ENCODE results near the gene ST3GAL3. TPM values are rescaled to one million over a fixed set of nuclear protein-coding genes. Genes with fewer than 3 reads are reported as not detected.

The ST3GAL3 gene
- total RNA-seq, 4 donors from 2014 or later: 4.1 to 47.2 (median 19.0) TPM

DNA sequence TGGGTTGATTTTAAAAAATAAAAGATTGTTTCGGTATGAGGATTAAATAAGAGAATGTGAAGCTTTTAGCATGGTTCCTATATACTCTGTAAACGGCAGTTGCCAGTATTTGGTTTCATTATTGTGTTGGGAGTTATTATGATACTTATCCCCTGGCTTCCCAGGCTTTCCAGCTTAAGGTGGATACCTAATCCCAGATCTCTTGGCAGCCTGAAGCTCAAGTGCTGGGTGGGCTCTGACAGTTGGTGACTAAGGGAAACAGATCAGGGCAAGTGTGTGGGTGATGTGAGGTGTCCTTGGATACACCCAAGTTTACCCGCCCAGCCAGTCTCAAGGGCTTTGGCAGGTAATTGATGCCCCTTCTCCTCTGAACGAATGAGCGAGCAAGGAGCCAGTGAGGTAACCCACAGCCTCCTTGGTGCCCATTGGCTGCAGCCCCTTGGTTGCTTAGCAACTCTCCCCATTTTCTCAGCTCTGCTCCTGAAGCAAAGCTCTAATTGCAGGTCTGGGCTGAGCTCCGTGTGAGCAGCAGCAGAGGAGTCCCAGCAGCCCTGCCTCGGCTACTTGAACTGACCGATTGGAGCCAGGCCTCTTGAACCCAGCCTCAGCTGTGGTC lies 245.5 kb downstream of the ST3GAL3 start:
- Histone ChIP-seq H3K27ac (no peak overlapping the region), H3K9me3 (no peaks in the 10 kb centered on the region), H3K4me1 (peaks cover 0 to 10% of the 10 kb centered on the region in 2 donors), H3K27me3 (no peaks in the 10 kb centered on the region), H3K4me3 (no peak overlapping the region), H3K36me3 (no peaks in the 10 kb centered on the region)
- DNase-seq: no peak
- TF ChIP-seq, protein P1, sequence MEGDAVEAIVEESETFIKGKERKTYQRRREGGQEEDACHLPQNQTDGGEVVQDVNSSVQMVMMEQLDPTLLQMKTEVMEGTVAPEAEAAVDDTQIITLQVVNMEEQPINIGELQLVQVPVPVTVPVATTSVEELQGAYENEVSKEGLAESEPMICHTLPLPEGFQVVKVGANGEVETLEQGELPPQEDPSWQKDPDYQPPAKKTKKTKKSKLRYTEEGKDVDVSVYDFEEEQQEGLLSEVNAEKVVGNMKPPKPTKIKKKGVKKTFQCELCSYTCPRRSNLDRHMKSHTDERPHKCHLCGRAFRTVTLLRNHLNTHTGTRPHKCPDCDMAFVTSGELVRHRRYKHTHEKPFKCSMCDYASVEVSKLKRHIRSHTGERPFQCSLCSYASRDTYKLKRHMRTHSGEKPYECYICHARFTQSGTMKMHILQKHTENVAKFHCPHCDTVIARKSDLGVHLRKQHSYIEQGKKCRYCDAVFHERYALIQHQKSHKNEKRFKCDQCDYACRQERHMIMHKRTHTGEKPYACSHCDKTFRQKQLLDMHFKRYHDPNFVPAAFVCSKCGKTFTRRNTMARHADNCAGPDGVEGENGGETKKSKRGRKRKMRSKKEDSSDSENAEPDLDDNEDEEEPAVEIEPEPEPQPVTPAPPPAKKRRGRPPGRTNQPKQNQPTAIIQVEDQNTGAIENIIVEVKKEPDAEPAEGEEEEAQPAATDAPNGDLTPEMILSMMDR (IDR thresholded peaks at IDR 0.05): no peak
- TF ChIP-seq POLR2A (IDR thresholded peaks at IDR 0.05): no peak
- intact Hi-C loops (cut with DNase I; ENCODE audit: low total_unique reads): no loop called here

DNA sequence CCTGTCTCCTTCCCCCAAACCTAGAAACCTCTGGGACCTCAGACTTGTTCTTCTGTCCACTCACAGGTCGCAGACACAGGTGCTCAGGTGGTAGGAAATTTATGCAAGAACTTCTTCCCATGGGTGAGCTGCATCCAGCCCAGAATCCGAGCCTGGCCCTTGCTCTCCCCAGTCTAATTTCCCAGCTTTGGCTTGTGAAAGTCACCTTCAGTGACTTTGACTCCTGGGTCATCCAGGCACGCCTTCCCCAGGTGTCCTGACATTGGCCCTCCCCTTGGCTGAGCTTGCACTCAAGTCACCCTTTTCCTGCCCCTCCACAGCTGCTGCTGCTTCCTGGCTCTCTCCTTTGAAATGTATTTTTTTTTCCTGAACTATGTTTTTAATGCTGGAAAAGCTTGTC lies 246.0 kb downstream of the ST3GAL3 start:
- H3K9me3 ChIP-seq: no peaks in the 10 kb centered on the region
- H3K27ac ChIP-seq: no peak overlapping the region
- intact Hi-C loops (cut with DNase I; ENCODE audit: low total_unique reads): no loop called here
- no peak for TF ChIP-seq POLR2A (IDR thresholded peaks at IDR 0.05)
- no peaks in the 10 kb centered on the region for H3K27me3 ChIP-seq
- H3K4me1 ChIP-seq: peaks cover 0 to 5% of the 10 kb centered on the region in 2 donors
- DNase-seq: no peak
- H3K4me3 ChIP-seq: no peak overlapping the region
- H3K36me3 ChIP-seq: no peaks in the 10 kb centered on the region

DNA sequence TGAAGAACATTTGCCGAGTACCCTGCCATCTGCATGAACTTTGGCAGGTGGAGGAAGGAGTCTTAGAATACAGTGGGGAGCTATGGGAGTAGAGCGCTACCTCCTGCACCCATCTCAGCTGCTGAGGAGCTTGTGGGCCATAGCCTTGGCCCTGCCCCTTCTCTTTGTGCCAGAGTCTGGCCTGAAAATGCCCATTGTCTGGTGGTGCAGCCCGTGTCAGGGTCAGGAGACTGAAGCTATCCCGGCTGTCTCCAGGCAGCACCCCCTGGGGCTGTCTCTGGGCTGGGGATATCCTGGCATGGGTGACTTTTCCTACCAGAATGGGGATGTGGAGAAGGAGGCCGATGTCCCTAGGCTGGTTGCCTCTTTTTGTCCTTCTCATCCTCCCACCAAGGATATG lies 246.7 kb downstream of the ST3GAL3 start:
- intact Hi-C loops (cut with DNase I; ENCODE audit: low total_unique reads): no loop called here
- H3K27ac ChIP-seq: no peak overlapping the region
- H3K4me1 ChIP-seq: no peaks in the 10 kb centered on the region
- no peak for TF ChIP-seq POLR2A (IDR thresholded peaks at IDR 0.05)
- TF ChIP-seq, protein P1 (IDR thresholded peaks at IDR 0.05): no peak
- DNase-seq: no peak
- no peaks in the 10 kb centered on the region for H3K9me3 ChIP-seq
- no peaks in the 10 kb centered on the region for H3K27me3 ChIP-seq
- no peak overlapping the region for H3K4me3 ChIP-seq
- no peaks in the 10 kb centered on the region for H3K36me3 ChIP-seq

DNA sequence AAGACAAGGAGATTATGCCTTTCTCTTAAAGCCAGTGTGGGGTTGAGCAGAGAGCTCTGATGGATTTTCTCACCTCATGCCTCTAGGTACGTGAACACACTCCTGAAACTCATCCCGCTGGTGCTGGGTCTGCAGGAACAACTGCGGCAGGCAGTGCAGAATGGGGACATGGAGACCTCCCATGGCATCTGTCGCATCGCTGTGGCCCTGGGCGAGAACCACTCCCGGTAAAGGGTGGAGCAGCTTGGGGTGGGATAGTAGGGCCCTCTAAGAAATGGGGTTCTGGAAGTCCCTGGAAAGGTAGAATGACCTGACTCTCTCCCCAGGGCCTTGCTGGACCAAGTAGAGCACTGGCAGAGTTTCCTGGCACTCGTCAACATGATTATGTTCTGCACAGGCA lies 248.9 kb downstream of the ST3GAL3 start:
- Histone ChIP-seq H3K9me3 (no peaks in the 10 kb centered on the region), H3K4me3 (no peak overlapping the region), H3K36me3 (no peaks in the 10 kb centered on the region), H3K27me3 (no peaks in the 10 kb centered on the region), H3K4me1 (no peaks in the 10 kb centered on the region), H3K27ac (no peak overlapping the region)
- TF ChIP-seq, protein P1 (IDR thresholded peaks at IDR 0.05): no peak
- TF ChIP-seq POLR2A (IDR thresholded peaks at IDR 0.05): no peak
- intact Hi-C loops (cut with DNase I; ENCODE audit: low total_unique reads): no loop called here
- DNase-seq: no peak

DNA sequence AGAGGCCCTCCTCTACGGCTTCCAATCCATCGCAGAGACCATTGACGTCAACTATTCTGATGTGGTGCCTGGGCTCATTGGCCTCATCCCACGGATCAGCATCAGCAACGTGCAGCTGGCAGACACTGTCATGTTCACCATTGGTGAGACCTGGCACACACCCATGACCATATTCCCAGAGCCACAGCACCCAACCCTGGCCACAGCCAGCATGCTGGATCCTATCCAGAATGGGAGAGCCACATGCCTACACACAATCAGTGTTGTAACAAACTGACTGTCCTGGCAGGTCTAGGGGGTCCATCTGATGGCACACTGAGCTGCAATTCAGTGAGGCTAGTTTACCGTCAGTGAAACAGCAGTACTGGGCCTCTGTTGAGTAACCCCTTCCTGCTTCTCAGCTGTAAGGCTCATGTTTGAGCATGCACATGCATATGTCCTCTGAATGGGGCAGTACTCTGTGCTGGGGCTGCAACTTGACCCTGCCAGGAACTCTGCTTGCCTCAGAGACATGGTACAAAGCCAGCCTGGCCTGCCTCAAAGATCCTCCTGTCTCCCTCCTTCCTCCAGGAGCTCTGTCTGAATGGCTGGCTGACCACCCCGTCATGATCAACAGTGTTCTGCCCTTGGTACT lies 250.2 kb downstream of the ST3GAL3 start:
- H3K4me3 ChIP-seq: no peak overlapping the region
- H3K36me3 ChIP-seq: no peaks in the 10 kb centered on the region
- no peak for TF ChIP-seq POLR2A (IDR thresholded peaks at IDR 0.05)
- TF ChIP-seq, protein P1 (IDR thresholded peaks at IDR 0.05): no peak
- DNase-seq: no peak
- no peaks in the 10 kb centered on the region for H3K4me1 ChIP-seq
- H3K9me3 ChIP-seq: no peaks in the 10 kb centered on the region
- no peak overlapping the region for H3K27ac ChIP-seq
- intact Hi-C loops (cut with DNase I; ENCODE audit: low total_unique reads): no loop called here
- H3K27me3 ChIP-seq: no peaks in the 10 kb centered on the region

Data from uterus (tissue), 4 donors.